Measurements from ENCODE around the gene PTPRN2. TPM values are rescaled to one million over a fixed set of nuclear protein-coding genes. Genes with fewer than 3 reads are reported as not detected.

Gene PTPRN2
- total RNA-seq, 2 experiments from 2014 or later: 7.0 to 7.2 TPM

GRCh38 chr7:158494643-158495042 is 93.0 kb downstream of the PTPRN2 start:
- H3K36me3 Mint-ChIP-seq (ENCODE audit: low read depth): no peaks in the 10 kb centered on the region
- H3K4me3 Mint-ChIP-seq: no peak overlapping the region
- H3K27ac Mint-ChIP-seq: no peak overlapping the region
- H3K9me3 Mint-ChIP-seq (ENCODE audit: insufficient read depth): no peaks in the 10 kb centered on the region
- H3K27me3 Mint-ChIP-seq (ENCODE audit: low read depth): no peaks in the 10 kb centered on the region
- DNase-seq (no peak), ATAC-seq (no peak)
- peaks cover 2% of the 10 kb centered on the region for H3K4me1 Mint-ChIP-seq (ENCODE audit: low read depth)
- POLR2A ChIA-PET: interaction anchor here (0.6 kb wide), 1 partner anchor 48 kb away, joined by 3 read pairs; no protein-coding TSS in a partner anchor
- CTCF ChIA-PET: no interaction called here

GRCh38 chr7:158494162-158494586 is 93.4 kb downstream of the PTPRN2 start:
- POLR2A ChIA-PET: interaction anchor here (0.6 kb wide), 1 partner anchor 49 kb away, joined by 3 read pairs; no protein-coding TSS in a partner anchor
- CTCF ChIA-PET: no interaction called here
- Mint-ChIP-seq H3K4me3 (no peak overlapping the region), H3K36me3 (ENCODE audit: low read depth) (no peaks in the 10 kb centered on the region), H3K4me1 (ENCODE audit: low read depth) (peaks cover 2% of the 10 kb centered on the region), H3K9me3 (ENCODE audit: insufficient read depth) (no peaks in the 10 kb centered on the region), H3K27ac (no peak overlapping the region), H3K27me3 (ENCODE audit: low read depth) (no peaks in the 10 kb centered on the region)
- ATAC-seq (no peak), DNase-seq (no peak)

GRCh38 chr7:158492367-158492764 is 95.3 kb downstream of the PTPRN2 start:
- no peak for ATAC-seq
- ChIA-PET POLR2A (no interaction called here), CTCF (no interaction called here)
- no peak for DNase-seq
- peaks cover 2% of the 10 kb centered on the region for H3K4me1 Mint-ChIP-seq (ENCODE audit: low read depth)
- H3K9me3 Mint-ChIP-seq (ENCODE audit: insufficient read depth): no peaks in the 10 kb centered on the region
- no peak overlapping the region for H3K27ac Mint-ChIP-seq
- H3K27me3 Mint-ChIP-seq (ENCODE audit: low read depth): no peaks in the 10 kb centered on the region
- no peak overlapping the region for H3K4me3 Mint-ChIP-seq
- H3K36me3 Mint-ChIP-seq (ENCODE audit: low read depth): no peaks in the 10 kb centered on the region

- Mint-ChIP-seq H3K4me1 (ENCODE audit: low read depth) (peaks cover 2% of the 10 kb centered on the region), H3K27me3 (ENCODE audit: low read depth) (no peaks in the 10 kb centered on the region), H3K36me3 (ENCODE audit: low read depth) (no peaks in the 10 kb centered on the region), H3K9me3 (ENCODE audit: insufficient read depth) (no peaks in the 10 kb centered on the region), H3K27ac (no peak overlapping the region), H3K4me3 (no peak overlapping the region)
- ATAC-seq: no peak
- POLR2A ChIA-PET: no interaction called here
- no peak for DNase-seq
- CTCF ChIA-PET: no interaction called here
These were observed 96.5 kb downstream of the PTPRN2 start for GRCh38 chr7:158491094-158491493.

DNA sequence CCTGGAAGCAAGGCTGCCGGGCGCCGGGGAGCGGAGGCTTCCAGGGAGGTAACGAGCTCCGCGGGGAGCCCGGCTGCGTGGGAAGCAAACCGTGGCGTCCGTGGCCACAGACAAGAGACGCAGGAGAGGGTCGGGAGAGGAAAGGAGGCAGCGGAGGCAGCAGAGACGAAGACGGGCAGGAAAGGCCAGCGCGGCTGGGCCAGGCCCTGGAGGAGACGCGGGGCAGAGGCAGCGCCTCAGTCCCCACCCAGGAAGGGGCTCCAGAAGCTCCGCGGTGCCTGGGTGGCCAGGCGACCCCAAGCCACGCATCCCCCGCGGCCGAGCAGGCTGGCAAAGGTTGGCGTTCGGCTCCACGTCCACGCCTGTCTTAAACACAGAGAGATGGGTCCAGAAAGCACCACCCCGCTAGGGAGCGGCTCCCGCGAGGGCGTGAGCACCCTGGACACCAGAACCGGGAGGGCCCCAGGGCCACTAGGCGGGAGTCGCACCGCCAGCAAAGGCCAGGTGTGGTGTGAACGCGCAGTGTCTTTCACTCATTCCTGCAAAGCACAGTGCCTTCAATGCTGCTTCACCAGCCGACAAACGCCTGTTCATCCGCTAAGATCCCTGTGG is 97.3 kb downstream of the PTPRN2 start:
- POLR2A ChIA-PET: no interaction called here

GRCh38 chr7:158489462-158490155 is 98.0 kb downstream of the PTPRN2 start:
- CTCF ChIA-PET: no interaction called here
- ATAC-seq (no peak), DNase-seq (no peak)
- Mint-ChIP-seq H3K4me3 (no peak overlapping the region), H3K27ac (no peak overlapping the region), H3K9me3 (ENCODE audit: insufficient read depth) (no peaks in the 10 kb centered on the region), H3K36me3 (ENCODE audit: low read depth) (no peaks in the 10 kb centered on the region), H3K4me1 (ENCODE audit: low read depth) (peaks cover 2% of the 10 kb centered on the region), H3K27me3 (ENCODE audit: low read depth) (no peaks in the 10 kb centered on the region)
- POLR2A ChIA-PET: no interaction called here

More for the DNA sequence above, 97.3 kb downstream of the PTPRN2 start:
- no peak for DNase-seq
- ATAC-seq: no peak
- H3K27ac Mint-ChIP-seq: no peak overlapping the region
- H3K27me3 Mint-ChIP-seq (ENCODE audit: low read depth): no peaks in the 10 kb centered on the region
- no peaks in the 10 kb centered on the region for H3K36me3 Mint-ChIP-seq (ENCODE audit: low read depth)
- no peaks in the 10 kb centered on the region for H3K9me3 Mint-ChIP-seq (ENCODE audit: insufficient read depth)
- CTCF ChIA-PET: no interaction called here
- H3K4me3 Mint-ChIP-seq: no peak overlapping the region
- H3K4me1 Mint-ChIP-seq (ENCODE audit: low read depth): peaks cover 2% of the 10 kb centered on the region

DNA sequence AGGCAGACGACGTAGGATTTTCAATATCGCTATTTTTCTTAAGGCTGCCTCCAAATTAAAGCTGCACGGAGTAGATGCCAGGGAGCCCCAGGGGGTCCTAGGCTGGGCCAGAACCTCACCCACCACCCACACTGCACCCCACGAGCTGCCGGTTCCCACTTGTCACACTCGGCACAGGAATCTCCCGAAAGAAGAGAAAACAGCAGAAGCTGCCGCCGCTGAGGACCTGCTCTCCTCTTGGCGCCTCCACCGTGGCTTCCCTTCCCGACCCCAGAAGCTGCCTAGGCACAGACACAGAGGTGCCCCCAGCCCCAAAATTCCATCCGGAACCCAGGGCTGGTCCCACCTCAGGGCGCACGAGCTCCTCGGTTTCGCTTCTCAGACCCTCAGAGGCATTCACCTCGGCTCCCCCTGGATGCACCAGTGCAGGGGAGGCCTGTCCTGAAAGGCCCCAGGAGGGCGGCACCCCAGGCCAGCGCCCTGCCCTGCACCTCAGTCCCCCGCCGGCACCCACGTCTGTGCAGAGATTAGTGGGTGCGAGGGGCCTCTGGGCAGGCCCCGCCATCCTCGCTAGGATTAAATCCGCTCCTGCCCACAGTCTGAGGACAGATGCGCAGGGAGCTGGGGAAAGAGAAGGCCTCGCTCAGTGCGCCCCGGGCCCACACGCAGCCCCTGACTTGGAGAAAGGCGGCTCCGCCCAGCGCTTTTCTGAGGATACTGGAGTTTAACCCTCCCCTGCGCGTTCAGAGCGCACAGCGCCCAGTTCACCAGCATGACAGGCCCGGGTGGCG is 99.2 kb downstream of the PTPRN2 start:
- Mint-ChIP-seq H3K9me3 (ENCODE audit: insufficient read depth) (no peaks in the 10 kb centered on the region), H3K27ac (no peak overlapping the region), H3K4me3 (no peak overlapping the region), H3K27me3 (ENCODE audit: low read depth) (no peaks in the 10 kb centered on the region), H3K36me3 (ENCODE audit: low read depth) (no peaks in the 10 kb centered on the region), H3K4me1 (ENCODE audit: low read depth) (no peaks in the 10 kb centered on the region)
- ChIA-PET POLR2A (no interaction called here), CTCF (no interaction called here)
- ATAC-seq (no peak), DNase-seq (no peak)

DNA sequence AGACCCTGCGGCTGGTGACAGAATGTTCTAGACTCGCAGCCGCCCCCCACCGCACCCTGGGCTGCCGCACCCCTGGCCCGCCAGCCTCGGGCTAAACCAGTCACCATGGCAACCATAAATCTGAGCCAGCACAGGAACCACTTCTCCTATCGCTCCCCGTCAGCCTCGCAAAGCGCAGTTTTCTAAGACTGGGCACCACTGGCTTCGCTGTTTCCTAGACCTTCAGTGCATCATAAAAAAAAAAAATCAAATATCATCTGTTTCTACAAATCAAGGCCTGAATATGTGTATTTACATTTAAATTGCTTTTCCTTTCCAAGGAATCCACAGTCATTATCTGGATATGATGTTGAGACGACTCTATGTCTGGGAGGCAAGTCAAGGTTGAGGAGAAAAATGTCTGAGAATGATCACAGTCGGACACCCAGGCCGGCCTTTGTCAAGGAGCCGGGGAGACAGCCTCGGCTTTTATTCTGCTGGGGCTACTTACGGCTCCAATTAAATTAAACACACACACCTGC is 99.9 kb downstream of the PTPRN2 start:
- Mint-ChIP-seq H3K4me3 (no peak overlapping the region), H3K27ac (no peak overlapping the region), H3K9me3 (ENCODE audit: insufficient read depth) (no peaks in the 10 kb centered on the region), H3K4me1 (ENCODE audit: low read depth) (no peaks in the 10 kb centered on the region), H3K27me3 (ENCODE audit: low read depth) (no peaks in the 10 kb centered on the region), H3K36me3 (ENCODE audit: low read depth) (no peaks in the 10 kb centered on the region)
- POLR2A ChIA-PET: no interaction called here
- ATAC-seq (no peak), DNase-seq (no peak)
- CTCF ChIA-PET: no interaction called here

DNA sequence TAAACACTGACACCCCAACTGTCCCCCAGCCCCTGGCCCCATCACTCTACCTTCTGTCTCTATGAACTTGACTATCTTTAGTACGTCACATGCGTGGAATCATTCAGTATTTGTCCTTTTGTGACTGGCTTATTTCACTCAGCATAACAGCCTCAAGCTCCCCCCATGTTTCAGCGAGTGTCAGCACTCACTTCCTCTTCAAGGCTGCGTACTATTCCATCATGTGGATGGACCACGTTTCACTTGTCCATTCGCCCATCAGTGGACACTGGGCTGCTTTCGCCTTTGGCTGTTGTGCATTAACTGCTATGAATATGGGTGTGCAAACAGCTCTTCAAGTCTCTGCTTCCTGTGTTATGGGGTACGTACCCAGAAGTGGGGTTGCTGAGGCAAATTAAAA is 100.7 kb downstream of the PTPRN2 start:
- DNase-seq: no peak
- H3K9me3 Mint-ChIP-seq (ENCODE audit: insufficient read depth): no peaks in the 10 kb centered on the region
- CTCF ChIA-PET: no interaction called here
- H3K4me3 Mint-ChIP-seq: no peak overlapping the region
- H3K27ac Mint-ChIP-seq: no peak overlapping the region
- no peaks in the 10 kb centered on the region for H3K4me1 Mint-ChIP-seq (ENCODE audit: low read depth)
- ATAC-seq: no peak
- H3K36me3 Mint-ChIP-seq (ENCODE audit: low read depth): no peaks in the 10 kb centered on the region
- POLR2A ChIA-PET: no interaction called here
- H3K27me3 Mint-ChIP-seq (ENCODE audit: low read depth): no peaks in the 10 kb centered on the region

GRCh38 chr7:158484801-158485531 is 102.7 kb downstream of the PTPRN2 start:
- POLR2A ChIA-PET: no interaction called here
- Mint-ChIP-seq H3K36me3 (ENCODE audit: low read depth) (no peaks in the 10 kb centered on the region), H3K9me3 (ENCODE audit: insufficient read depth) (no peaks in the 10 kb centered on the region), H3K4me3 (no peak overlapping the region), H3K27me3 (ENCODE audit: low read depth) (no peaks in the 10 kb centered on the region), H3K4me1 (ENCODE audit: low read depth) (no peaks in the 10 kb centered on the region), H3K27ac (no peak overlapping the region)
- no peak for DNase-seq
- no peak for ATAC-seq
- CTCF ChIA-PET: no interaction called here

DNA sequence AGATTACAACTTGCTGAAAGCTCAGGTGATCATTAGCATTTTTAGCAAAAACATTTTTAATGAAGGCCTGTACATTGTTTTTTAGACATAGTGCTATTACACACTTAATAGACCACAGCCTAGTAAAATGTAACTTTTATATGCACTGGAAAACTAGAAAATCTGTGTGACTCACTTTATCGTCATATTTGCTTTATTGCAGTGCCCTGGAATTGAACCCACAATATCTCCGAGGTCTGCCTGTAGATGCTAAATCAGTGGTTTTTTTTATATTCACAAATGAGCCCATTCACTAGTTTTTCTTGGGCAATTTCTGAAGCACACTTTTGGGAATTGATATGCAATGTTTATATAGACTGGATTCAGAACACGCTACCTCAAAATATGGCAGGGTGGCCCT is 105.1 kb downstream of the PTPRN2 start:
- H3K4me3 Mint-ChIP-seq: no peak overlapping the region
- ATAC-seq (no peak), DNase-seq (no peak)
- H3K36me3 Mint-ChIP-seq (ENCODE audit: low read depth): no peaks in the 10 kb centered on the region
- POLR2A ChIA-PET: no interaction called here
- no peak overlapping the region for H3K27ac Mint-ChIP-seq
- H3K27me3 Mint-ChIP-seq (ENCODE audit: low read depth): no peaks in the 10 kb centered on the region
- no peaks in the 10 kb centered on the region for H3K4me1 Mint-ChIP-seq (ENCODE audit: low read depth)
- CTCF ChIA-PET: no interaction called here
- no peaks in the 10 kb centered on the region for H3K9me3 Mint-ChIP-seq (ENCODE audit: insufficient read depth)

DNA sequence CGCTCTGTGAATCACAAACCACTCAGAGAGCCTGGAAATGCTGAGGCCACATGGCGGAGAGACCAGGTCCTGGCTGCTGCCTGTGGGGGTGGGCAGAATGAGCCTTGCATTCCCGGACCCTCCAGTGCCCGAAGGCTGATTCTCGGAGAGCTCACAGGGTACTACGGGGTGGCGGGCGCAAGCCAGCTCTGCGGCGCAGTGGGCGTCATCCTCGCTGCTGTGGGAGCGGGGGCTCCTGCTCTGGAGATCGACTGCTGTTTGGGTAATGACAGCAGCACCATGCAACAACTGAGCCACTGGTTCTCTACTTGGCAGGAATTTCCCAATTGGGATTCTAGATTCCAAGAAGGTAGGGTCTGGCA is 108.0 kb downstream of the PTPRN2 start:
- CTCF ChIA-PET: no interaction called here
- Mint-ChIP-seq H3K36me3 (ENCODE audit: low read depth) (no peaks in the 10 kb centered on the region), H3K4me1 (ENCODE audit: low read depth) (no peaks in the 10 kb centered on the region), H3K27ac (no peak overlapping the region), H3K9me3 (ENCODE audit: insufficient read depth) (no peaks in the 10 kb centered on the region), H3K4me3 (no peak overlapping the region), H3K27me3 (ENCODE audit: low read depth) (no peaks in the 10 kb centered on the region)
- POLR2A ChIA-PET: no interaction called here
- DNase-seq (no peak), ATAC-seq (no peak)

Data from activated CD8-positive, alpha-beta T cell treated with anti-CD3 and anti-CD28 coated beads, Interleukin-2, amount 10 ng/mL, durations not matched to agents 7 days and 5 days (primary cell).